Testis (tissue), 2 donors: ENCODE measurements around the gene ISOC2.

ENCODE experiments used
- CTCF ChIP-seq, 3 experiments: fragments of 450-650 bp in 2 of 3; fragments of 200-600 bp in 1 of 3; sonication (generic) in 1 of 3; IDR thresholded peaks; one replicate each; pipeline ENCODE4 v1.5.1; 2016 to 2019; ENCODE audit warnings: antibody characterized with exemption in 3 of 3, mild to moderate bottlenecking in 2 of 3, moderate library complexity in 1 of 3
- POLR2A ChIP-seq: fragments of 450-650 bp; IDR thresholded peaks from one replicate; pipeline ENCODE4 v1.6.1; 2017; ENCODE audit warnings: antibody characterized with exemption, mild to moderate bottlenecking, moderate library complexity

GRCh38 chr19:55419103-55419502 lies 42.3 kb downstream of the ISOC2 start:
- TF ChIP-seq POLR2A, result no peak
- TF ChIP-seq CTCF (IDR thresholded peaks at IDR 0.05), result no peak
